Inferior parietal cortex (tissue), 1 donor: ENCODE results near the gene NRDC.

Experiments
- DNase-seq: peaks from one replicate; pipeline ENCODE4 v3.0.0-alpha.2; 2016; ENCODE audit errors: extremely low spot score

NRDC gene

DNA sequence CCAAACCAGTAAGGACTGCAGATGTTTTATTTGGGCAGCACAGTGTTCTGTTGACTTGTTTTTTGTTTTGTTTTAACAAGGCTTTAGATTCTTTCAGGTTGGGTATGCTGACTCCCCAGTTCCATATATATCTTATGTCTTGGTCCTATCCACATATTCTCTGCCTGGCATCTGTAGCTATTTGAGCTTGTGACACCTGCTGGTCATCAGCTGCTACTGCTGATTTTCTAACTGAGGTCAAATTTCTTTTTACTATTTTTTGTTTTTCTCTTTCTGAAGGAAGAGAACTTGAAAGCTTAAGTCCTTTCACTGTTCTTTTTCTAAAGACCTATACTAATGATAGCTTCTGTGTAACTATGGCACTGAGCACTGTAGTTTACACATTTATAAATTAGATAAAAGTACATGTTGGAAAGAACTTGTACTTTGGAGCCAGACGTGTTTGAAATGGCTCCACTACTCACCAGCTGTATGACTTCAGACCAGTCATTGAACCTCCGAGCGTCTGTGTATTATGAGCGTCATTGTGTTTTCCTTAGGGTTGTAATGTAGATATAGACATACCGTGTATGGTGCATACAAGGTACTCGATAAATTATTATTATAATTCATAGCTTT is 109.4 kb downstream of the NRDC start:
- peak; percentile 63 for DNase-seq

DNA sequence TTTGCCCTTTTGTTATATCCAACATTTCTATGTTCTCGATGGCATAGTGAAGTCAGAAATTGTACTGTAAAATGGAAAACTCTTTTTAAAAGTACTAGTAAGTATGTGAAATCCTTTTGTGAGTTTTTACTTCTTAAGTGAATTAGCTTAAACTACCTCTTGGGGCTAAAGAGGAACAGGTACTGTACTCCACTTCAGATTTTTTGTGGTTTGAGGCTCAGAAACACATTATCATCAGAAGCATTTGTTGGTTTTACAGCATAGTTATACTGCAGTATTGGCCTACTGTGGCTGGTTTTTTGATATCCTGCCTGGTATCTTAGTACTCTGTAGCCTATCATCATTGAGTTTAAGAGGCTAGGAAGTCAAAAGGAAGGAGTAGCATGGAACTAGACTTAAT is 117.2 kb downstream of the NRDC start:
- no peak for DNase-seq

DNA sequence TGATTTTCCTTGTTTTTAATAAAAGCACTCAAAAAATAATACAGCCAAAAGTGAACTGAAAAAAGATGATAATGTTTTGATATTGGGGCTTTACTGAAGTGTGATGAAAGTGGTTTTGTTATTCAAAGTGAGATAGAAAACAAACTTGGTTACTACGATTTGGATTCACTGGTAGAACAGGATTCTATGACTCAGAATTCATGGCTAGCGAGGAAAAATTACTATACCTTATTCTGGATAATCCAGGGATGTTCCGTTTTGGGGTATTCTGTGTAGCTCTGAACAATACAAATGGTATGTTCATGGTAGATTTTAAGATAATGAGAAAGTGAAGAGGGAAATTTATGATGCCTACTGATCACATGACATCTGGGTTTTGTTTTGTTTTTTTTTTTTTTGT is 117.7 kb downstream of the NRDC start:
- no peak for DNase-seq

DNA sequence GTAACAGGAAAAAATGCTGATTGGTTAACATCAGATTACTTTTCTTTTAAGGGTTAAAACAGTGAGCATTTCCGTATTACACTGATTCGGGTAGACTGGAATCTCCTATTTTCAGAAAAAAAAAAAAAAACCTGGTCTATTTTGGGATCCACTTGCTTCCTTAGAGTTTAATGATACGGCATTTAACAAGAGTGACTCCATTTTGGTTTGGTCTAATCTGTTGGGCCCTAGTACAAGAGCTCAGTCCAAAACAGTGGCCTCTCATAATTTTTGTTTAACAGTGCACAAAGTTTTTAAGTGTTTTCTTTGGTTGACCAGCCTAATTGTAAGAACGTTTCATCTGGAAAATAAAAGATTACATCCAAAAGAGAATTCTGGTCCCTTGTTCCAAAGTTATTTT is 120.2 kb downstream of the NRDC start:
- DNase-seq: no peak

DNA sequence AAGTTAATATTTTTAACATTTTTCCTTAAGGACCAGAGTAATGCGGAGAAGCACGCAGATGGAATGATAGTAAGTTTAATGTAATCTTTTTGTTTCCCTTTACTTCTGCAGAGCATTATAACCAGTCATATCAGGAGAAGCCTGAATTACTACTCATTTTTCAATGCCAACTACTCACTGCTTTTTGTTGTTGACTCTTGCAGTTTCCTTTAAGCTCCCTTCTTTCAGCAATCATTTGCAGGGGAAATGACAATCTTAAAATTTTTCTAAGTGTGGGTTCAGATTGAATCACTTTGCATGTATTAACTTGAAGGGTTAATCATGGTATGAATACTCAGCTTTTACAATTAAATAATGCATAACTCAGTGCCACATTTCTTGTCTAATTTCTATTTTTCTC is 122.2 kb downstream of the NRDC start:
- no peak for DNase-seq

DNA sequence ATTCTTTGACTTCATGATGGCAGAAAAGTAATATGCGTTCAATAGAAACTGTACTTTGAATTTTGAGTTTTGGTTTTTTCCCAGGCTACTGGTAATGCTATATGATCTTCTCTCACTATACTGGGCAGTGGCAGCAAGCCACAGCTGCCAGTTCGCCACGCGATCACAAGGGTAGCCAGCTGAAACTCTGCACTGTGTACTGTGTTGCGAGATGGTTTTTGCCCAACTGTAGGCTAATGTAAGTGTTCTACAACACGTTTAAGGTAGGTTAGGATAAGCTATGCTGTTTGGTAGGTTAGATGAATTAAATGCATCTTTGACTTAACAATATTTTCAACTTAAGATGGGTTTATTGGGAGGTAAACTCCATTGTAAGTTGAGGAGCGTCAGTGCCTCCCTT is 123.1 kb downstream of the NRDC start:
- DNase-seq: no peak

DNA sequence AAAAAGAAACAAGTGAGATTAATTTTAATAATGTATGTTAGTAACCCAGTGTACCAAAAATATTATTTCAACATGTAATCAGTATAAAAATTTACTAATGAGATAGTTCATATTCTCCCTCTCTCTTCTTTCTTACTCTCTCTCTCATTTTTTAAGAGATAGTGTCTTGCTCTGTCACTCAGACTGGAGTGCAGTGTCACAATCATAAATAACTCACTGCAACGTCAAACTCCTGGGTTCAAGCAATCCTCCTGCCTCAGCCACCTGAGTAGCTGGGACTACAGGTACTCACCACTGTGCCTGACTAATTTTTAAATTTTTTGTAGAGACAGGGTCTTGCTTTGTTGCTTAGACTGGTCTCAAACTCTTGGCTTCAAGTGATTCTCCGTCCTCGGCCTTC is 123.9 kb downstream of the NRDC start:
- no peak for DNase-seq

DNA sequence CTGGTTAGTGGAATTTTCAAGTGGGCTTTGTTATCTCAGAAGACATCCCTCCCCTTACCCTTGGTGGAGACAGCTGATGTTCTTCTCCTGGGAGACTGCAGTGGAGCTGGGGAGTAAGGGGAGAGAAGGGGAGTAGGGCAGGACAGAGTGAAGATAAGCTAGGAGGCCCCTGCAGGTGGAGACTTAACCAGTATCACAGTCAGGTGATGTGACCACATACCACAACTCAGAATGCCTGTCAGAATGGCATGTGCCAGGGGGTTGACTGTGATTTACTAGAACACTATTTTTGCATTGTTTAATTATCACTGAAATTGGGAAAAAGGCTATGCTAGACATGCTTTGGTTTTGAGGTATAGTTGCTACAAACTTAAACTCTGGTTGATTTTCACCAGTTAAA is 124.6 kb downstream of the NRDC start:
- no peak for DNase-seq

DNA sequence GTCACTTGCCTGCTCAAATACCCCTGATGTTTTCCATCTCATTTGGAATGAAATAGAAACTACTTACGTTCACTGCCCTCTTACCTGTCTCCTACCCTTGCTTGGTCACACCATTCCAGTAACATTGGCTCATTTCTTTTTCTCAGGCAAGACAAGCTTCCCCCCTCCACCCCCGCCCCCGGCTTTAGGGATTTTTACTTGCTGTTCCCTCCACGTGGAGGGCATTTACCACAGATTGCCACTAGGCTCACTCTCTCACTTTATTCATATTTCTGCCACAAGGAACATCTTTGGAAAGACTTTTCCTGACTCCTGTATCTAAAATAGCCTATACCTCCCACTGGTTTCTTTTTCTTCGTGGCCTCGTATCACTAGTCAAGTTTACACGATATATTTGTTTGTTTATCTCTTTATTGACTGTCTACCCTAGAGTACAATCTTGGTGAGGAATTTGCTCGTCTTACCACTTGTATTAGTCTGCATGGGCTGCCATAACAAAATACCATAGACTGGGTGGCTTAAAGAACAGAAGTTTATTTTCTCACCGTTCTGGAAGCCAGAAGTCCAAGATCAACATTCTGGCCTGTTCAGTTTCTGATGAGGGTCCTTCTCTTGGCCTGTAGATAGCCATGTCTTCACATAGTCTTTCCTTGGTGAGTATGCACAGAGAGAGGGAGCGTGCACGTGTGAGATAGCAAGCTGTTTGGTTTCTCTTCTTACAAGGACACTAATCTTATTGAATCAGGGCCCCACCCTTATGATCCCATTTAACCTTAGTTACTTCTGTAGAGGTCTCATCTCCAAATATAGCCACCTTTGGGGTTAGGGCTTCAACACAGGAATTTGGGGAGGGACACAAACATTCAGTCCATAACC is 126.2 kb downstream of the NRDC start:
- no peak for DNase-seq

DNA sequence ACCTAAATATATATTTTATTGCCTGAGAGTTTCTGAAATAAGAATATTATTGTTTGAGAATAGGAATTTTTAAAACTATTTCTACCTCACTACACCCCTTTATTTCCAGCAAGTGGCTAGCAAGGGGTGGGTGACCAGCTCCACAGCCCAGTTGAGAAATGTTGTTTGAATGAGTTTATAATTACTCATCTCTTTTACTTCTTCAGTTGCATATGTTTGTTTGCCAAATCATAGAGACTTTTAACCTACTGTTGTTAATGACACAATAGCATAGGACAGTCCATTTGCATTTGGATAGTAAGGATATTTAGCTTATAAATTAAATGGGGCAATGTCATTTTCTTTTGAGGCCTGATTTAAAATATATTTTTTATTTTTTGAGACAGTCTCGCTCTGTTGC is 127.8 kb downstream of the NRDC start:
- DNase-seq: no peak

DNA sequence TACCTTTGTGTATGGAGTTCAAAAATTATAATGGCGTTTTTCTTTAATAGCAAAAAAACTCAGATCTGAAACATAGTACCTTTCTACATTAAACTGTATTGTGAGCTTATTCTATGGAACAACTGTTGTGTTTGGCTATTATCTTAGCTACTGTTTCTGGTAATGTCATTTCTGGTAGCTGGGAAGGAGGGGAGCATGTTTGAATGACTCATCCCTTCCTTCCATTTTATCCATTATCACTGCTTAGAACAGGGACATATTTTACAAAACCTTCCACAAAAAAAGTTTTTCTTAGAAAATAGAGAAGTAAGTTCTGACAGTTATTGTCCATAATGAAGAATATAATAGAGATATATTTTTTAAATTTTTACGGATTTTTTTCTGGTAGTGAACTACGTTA is 128.3 kb downstream of the NRDC start:
- no peak for DNase-seq

DNA sequence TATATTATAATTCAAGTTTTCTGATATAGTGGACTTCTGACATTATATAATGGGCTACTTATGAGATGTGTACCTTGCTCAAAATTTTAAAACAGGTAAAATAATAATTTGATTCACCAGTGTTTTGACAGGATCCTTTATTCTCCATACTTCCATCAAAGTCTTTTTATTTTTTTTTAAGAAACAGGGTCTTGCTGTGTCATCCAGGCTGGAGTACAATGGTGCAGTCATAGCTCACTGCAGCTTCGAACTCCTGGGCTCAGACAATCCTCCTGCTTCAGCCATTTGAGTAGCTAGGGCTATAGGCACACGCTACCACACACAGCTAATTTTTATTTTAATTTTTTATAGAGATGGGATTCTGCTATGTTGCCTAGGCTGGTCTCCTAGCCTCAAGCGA is 129.4 kb downstream of the NRDC start:
- no peak for DNase-seq

DNA sequence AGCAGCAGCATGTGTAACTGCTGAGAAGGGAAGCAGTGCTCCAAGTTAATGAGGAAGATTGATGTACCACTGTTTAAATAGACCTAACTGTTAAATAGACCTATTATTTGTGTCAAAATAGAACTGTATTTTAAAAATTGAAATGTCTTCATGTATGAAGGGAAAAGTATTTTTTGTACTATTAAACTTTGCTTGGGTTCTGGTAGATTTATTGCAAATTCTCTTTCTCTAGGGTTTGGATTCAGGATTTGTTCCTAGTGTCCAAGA is 133.3 kb downstream of the NRDC start:
- DNase-seq: no peak

DNA sequence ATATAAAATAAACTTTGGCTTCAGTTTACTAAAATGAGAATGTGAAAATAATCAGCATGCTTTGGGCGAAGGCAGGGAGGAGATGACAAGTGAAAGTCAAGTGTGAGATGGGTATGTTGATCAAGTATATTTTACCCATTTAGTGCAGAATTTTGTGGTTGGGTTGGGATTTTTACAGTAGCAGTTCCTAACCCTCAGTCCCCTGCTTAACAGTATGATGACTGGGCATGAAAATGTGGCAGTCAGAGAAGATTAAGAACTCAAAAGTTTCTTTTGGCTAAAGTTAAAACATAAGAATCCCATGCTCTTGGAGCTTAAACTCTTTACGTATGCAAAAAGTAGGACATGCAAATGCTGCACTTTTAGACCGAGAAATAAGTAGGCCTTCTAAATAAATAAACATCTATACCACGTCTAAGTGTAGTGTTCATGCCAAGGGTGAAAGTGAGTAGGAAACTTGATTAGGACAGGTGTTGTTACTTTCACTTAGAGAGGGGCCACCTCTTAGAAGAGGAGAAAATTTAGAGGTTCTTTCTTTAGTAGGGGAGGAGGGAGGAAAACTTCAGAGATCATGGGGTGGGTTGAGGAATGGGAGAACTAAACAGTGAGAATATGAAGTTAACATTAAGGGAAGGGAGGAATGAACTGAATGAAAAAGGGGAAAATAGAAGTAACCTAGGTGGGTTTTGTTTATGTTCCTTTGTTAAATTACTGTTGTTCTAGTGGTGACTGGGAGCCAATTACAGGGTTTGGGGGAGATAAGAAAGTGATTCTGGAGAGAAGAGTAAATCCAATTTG is 133.8 kb downstream of the NRDC start:
- DNase-seq: no peak

DNA sequence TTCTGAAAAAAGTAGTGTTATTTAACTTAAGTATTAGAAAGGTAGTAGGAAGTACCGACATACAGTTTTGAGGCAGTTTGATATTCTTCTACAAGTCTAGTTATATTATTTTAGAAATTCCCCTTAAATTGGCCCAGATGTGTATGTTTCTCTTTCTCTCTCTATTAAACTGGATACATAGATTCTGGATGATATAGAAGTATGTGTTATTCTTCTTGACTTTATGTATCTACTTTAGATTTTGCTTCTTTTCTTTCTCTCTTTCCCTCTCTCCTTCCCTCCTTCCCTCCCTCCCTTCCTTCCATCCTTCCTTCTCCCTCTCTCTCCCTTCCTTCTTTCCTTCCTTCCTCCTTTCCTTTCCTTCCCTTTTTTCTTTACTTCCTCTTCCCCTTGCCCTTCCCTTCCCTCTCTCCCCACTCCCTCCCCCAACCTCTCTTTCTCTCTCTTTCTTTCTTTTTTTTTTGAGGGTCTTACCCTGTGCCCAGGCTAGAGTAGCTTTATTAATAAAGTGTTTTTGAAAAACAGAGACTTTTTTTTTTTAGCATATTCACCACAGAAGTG is 137.3 kb downstream of the NRDC start:
- DNase-seq: no peak

DNA sequence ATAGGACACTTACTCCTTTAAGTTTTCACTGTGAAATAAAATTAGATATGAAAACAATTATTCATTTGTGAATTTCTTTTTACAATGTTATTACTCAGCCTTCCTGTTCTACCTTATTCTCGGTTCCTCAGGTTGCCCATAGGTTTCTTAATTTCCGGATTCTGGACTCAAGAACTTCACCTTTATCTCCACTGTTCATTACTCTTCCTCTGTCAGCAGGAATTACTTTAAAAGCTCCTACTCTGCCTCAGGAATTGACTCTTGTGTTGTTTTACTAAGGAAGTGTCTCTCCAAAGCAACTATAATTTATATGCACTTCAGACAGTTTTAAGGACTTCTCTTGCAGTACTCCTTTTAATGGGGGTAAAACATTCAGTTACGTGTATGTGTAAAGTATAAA is 137.9 kb downstream of the NRDC start:
- DNase-seq: no peak
